ENCODE data around the gene ARHGAP1.
"Not testable (repeated sequence)": the region's sequence is repeated elsewhere in the genome, so short reads cannot be mapped to it uniquely, and the experiment has no call there.

The ARHGAP1 gene

GRCh38 chr11:46723359-46723680 lies 22.9 kb upstream of the ARHGAP1 start:
- H3K4me3 ChIP-seq (ENCODE audit: low read length): no peak overlapping the region
- no peak for DNase-seq (ENCODE audit: low read depth)
- TF ChIP-seq, protein P1, sequence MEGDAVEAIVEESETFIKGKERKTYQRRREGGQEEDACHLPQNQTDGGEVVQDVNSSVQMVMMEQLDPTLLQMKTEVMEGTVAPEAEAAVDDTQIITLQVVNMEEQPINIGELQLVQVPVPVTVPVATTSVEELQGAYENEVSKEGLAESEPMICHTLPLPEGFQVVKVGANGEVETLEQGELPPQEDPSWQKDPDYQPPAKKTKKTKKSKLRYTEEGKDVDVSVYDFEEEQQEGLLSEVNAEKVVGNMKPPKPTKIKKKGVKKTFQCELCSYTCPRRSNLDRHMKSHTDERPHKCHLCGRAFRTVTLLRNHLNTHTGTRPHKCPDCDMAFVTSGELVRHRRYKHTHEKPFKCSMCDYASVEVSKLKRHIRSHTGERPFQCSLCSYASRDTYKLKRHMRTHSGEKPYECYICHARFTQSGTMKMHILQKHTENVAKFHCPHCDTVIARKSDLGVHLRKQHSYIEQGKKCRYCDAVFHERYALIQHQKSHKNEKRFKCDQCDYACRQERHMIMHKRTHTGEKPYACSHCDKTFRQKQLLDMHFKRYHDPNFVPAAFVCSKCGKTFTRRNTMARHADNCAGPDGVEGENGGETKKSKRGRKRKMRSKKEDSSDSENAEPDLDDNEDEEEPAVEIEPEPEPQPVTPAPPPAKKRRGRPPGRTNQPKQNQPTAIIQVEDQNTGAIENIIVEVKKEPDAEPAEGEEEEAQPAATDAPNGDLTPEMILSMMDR (conservative IDR thresholded peaks at IDR 0.05; ENCODE audit: low read depth, low read length): no peak

- no peak for DNase-seq (ENCODE audit: low read depth)
- no peak overlapping the region for H3K4me3 ChIP-seq (ENCODE audit: low read length)
- TF ChIP-seq, protein P1 (conservative IDR thresholded peaks at IDR 0.05; ENCODE audit: low read depth, low read length): no peak
Observed at GRCh38 chr11:46722566-46723358, 22.3 kb upstream of the ARHGAP1 start.

DNA sequence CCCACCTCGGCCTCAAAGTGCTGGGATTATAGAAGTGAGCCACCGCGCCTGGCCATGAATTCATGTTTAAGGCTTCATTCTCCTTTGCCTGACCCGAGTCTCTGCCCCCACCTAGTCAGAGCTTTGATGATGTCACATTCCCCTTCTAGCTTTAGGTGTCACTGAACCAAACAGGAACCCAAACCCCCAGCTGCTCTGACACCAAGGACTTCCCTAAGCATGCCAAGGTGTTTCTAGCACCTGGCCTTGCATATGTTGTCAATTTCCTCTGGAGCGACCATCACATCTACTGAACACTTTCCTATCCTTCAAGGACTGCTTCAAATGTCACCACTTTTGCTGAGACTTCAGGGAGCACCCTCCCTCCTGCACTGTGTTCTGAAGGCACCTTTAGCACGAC lies 20.9 kb upstream of the ARHGAP1 start:
- no peak for DNase-seq (ENCODE audit: low read depth)
- TF ChIP-seq, protein P1 (conservative IDR thresholded peaks at IDR 0.05; ENCODE audit: low read depth, low read length): no peak
- H3K4me3 ChIP-seq (ENCODE audit: low read length): no peak overlapping the region

- TF ChIP-seq, protein P1 (conservative IDR thresholded peaks at IDR 0.05; ENCODE audit: low read depth, low read length): no peak
- H3K4me3 ChIP-seq (ENCODE audit: low read length): no peak overlapping the region
- no peak for DNase-seq (ENCODE audit: low read depth)
Observed at GRCh38 chr11:46719543-46720218, 19.3 kb upstream of the ARHGAP1 start.

DNA sequence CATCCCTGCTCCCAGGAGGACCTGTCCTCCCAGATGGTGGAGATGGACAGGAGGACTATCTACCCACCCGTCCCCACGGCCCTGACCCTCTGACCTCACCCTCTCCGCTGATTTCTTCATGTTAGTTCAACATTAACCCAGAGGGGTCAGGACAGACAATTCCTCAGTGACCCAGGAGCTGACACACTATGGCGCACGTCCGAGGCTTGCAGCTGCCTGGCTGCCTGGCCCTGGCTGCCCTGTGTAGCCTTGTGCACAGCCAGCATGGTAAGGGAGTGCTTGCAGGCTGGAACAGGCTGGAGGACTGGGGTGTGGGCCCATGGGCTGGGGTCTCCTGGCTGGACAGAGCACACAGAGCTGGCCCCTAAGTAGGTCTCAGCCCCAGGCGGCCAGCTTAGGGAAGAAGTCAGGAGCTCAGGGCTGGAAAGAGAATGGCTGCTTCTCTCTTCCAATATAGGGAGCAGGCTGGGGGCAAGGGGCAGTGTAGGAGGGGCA lies 18.7 kb upstream of the ARHGAP1 start, which contains the start of gene F2:
F2 (plus strand) TSS at position 166 of the 495 bp plus-strand sequence; CDS start at position 189, 23 bp downstream.
- no peak within 1 kb of the TSS for H3K4me3 ChIP-seq (ENCODE audit: low read length)
- DNase-seq (ENCODE audit: low read depth): no peak
- TF ChIP-seq, protein P1 (conservative IDR thresholded peaks at IDR 0.05; ENCODE audit: low read depth, low read length): no peak

- TF ChIP-seq, protein P1 (conservative IDR thresholded peaks at IDR 0.05; ENCODE audit: low read depth, low read length): no peak
- DNase-seq (ENCODE audit: low read depth): no peak
- H3K4me3 ChIP-seq (ENCODE audit: low read length): no peak overlapping the region
Observed at GRCh38 chr11:46718155-46719019, 18.0 kb upstream of the ARHGAP1 start.

DNA sequence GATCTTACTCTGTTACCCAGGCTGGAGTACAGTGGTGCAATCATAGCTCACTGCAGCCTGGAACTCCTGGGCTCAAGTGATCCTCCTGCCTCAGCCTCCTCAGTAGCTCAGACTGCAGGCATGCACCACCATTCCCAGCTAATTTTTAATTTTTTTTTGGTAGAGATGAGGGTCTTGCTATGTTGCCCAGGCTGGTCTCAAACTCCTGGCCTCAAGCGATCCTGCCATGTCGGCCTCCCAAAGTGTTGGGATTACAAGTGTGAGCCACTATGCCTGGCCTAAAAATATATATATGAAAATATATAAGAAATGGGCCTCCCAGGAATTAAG lies 17.4 kb upstream of the ARHGAP1 start:
- H3K4me3 ChIP-seq (ENCODE audit: low read length); DNase-seq (ENCODE audit: low read depth): not testable (repeated sequence)
